Smooth muscle cell (in vitro differentiated cells): ENCODE data around the gene TMEM273. TPM values are rescaled to one million over a fixed set of nuclear protein-coding genes. Genes with fewer than 3 reads are reported as not detected.

Experiments used
- DNase-seq: peaks from one replicate; lab custom pipeline; 2025; ENCODE audit not compliant: unreplicated experiment; lab: John Stamatoyannopoulos, UW
- H2AFZ ChIP-seq: fragments of 200-600 bp; sonication (generic); 2 replicates; pipeline ENCODE4 v1.6.0; 2016; ENCODE audit warnings: antibody characterized with exemption, low read depth, mild to moderate bottlenecking
- H3F3A ChIP-seq: fragments of 200-600 bp; sonication (generic); 2 replicates; pipeline ENCODE4 v1.6.0; 2017; ENCODE audit warnings: antibody characterized with exemption, low read depth
- H3K27ac ChIP-seq: fragments of 200-600 bp; sonication (generic); 2 replicates; pipeline ENCODE4 v1.5.1; 2016; ENCODE audit warnings: low read depth, mild to moderate bottlenecking
- H3K27me3 ChIP-seq: fragments of 200-600 bp; sonication (generic); 2 replicates; pipeline ENCODE4 v1.6.1; 2016; ENCODE audit warnings: low read depth, mild to moderate bottlenecking
- H3K36me3 ChIP-seq: fragments of 200-600 bp; sonication (generic); 2 replicates; pipeline ENCODE4 v1.5.1; 2016; ENCODE audit warnings: low read depth
- H3K4me1 ChIP-seq: fragments of 200-600 bp; sonication (generic); 2 replicates; pipeline ENCODE4 v1.5.1; 2016; ENCODE audit warnings: low read depth
- H3K4me2 ChIP-seq: fragments of 200-600 bp; sonication (generic); 2 replicates; pipeline ENCODE4 v1.6.0; 2016; ENCODE audit warnings: mild to moderate bottlenecking
- H3K4me3 ChIP-seq: fragments of 200-600 bp; sonication (generic); 2 replicates; pipeline ENCODE4 v1.5.1; 2016; ENCODE audit warnings: mild to moderate bottlenecking
- H3K79me2 ChIP-seq: fragments of 200-600 bp; sonication (generic); 2 replicates; pipeline ENCODE4 v1.6.0; 2016; ENCODE audit warnings: low read depth, mild to moderate bottlenecking
- H3K9ac ChIP-seq: fragments of 200-600 bp; sonication (generic); 2 replicates; pipeline ENCODE4 v1.6.0; 2016; ENCODE audit warnings: low read depth
- H3K9me3 ChIP-seq: fragments of 200-600 bp; sonication (generic); replicated peaks from 2 replicates; pipeline ENCODE4 v1.5.1; 2016; ENCODE audit warnings: low read depth
- H4K20me1 ChIP-seq: fragments of 200-600 bp; sonication (generic); 2 replicates; pipeline ENCODE4 v1.6.0; 2016; ENCODE audit warnings: low read depth
- WGBS: methylation state at CpG from one replicate; pipeline ENCODE4 v1.1.7; 2016; ENCODE audit warnings: low lambda C conversion rate; 5-methylcytosine and 5-hydroxymethylcytosine counted together
- polyA plus RNA-seq: library from polyadenylated mRNA; unstranded; fragments of >200 nt; fragmentation: Nextera tagmentation; extraction: Ambion mirVana; gene quantifications from 2 replicates; pipeline ENCODE4 v1.2.1, GENCODE V29; 2016
- total RNA-seq: library from RNA; depleted of rRNA; stranded (reverse); fragments of >200 nt; gene quantifications from 2 replicates; pipeline ENCODE4 v1.2.3, GENCODE V29; 2014
- TF ChIP-seq, protein P1 (sequence below): fragments of 200-600 bp; sonication (generic); IDR thresholded peaks from 2 replicates; pipeline ENCODE4 v1.5.1; 2017; ENCODE audit warnings: borderline replicate concordance, mild to moderate bottlenecking, antibody characterized with exemption; ENCODE audit not compliant: insufficient read depth, poor library complexity, severe bottlenecking

Gene TMEM273
- total and polyA plus RNA-seq, 2 experiments from 2014 or later = 0.09 TPM; not detected in 1

DNA sequence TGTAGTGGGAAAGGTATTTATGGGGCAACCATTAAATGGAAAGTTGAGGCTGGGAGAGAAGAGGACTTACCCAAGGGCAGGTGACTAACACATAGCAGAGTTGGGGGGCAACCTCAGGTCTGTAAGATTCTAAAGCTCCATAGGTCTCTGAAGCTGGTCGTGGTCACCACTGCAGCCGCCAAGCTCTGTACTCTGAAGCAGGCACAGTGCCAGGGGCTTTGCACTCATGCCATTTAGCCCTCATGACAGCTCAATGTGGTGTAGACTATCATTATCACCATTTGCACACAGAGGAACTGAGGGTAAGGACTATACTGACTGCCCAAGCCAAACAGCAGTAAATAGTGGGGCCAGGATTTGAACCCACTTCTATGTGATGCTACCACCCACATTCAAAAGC is 32.5 kb upstream of the TMEM273 start:
- H3K9ac ChIP-seq = no peak overlapping the region
- TF ChIP-seq, protein P1, sequence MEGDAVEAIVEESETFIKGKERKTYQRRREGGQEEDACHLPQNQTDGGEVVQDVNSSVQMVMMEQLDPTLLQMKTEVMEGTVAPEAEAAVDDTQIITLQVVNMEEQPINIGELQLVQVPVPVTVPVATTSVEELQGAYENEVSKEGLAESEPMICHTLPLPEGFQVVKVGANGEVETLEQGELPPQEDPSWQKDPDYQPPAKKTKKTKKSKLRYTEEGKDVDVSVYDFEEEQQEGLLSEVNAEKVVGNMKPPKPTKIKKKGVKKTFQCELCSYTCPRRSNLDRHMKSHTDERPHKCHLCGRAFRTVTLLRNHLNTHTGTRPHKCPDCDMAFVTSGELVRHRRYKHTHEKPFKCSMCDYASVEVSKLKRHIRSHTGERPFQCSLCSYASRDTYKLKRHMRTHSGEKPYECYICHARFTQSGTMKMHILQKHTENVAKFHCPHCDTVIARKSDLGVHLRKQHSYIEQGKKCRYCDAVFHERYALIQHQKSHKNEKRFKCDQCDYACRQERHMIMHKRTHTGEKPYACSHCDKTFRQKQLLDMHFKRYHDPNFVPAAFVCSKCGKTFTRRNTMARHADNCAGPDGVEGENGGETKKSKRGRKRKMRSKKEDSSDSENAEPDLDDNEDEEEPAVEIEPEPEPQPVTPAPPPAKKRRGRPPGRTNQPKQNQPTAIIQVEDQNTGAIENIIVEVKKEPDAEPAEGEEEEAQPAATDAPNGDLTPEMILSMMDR = no peak
- H3F3A ChIP-seq = no peaks in the 10 kb centered on the region
- no peak for DNase-seq
- no peaks in the 10 kb centered on the region for H3K9me3 ChIP-seq
- no peaks in the 10 kb centered on the region for H3K36me3 ChIP-seq
- no peaks in the 10 kb centered on the region for H4K20me1 ChIP-seq
- WGBS = 61% methylated on average over 2 of the region's 2 CpGs
- H3K4me2 ChIP-seq = no peak overlapping the region
- no peak overlapping the region for H2AFZ ChIP-seq
- H3K4me3 ChIP-seq = no peak overlapping the region
- no peak overlapping the region for H3K27ac ChIP-seq
- H3K4me1 ChIP-seq = no peaks in the 10 kb centered on the region
- H3K27me3 ChIP-seq = peaks cover 20% of the 10 kb centered on the region
- H3K79me2 ChIP-seq = no peaks in the 10 kb centered on the region

DNA sequence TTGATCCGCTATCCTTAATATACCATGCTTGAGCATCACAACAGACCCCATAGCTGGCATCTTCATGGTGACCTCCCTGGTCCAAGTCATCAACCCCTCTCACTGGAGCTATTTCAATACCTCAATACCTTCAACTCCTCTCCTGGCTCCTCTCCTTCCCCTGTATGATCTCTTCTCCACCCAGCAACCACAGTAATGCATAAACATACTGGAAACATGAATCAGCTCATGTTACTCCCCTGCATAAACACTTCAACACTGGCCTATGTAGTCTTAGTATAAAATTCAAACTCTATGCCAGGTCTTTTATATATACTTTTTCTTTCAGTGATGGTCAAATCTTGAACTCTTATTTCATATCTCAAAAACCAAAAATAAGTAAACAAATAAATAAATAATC is 31.8 kb upstream of the TMEM273 start:
- Histone ChIP-seq H3K79me2 (no peaks in the 10 kb centered on the region), H4K20me1 (no peaks in the 10 kb centered on the region), H3K4me2 (no peak overlapping the region), H3K9ac (no peak overlapping the region), H3K9me3 (no peaks in the 10 kb centered on the region), H3K36me3 (no peaks in the 10 kb centered on the region), H3K27ac (no peak overlapping the region), H3F3A (no peaks in the 10 kb centered on the region), H3K27me3 (peaks cover 26% of the 10 kb centered on the region), H2AFZ (no peak overlapping the region), H3K4me3 (no peak overlapping the region), H3K4me1 (no peaks in the 10 kb centered on the region)
- WGBS = 100% methylated on average over 1 of the region's 1 CpG
- TF ChIP-seq, protein P1 = no peak
- no peak for DNase-seq

DNA sequence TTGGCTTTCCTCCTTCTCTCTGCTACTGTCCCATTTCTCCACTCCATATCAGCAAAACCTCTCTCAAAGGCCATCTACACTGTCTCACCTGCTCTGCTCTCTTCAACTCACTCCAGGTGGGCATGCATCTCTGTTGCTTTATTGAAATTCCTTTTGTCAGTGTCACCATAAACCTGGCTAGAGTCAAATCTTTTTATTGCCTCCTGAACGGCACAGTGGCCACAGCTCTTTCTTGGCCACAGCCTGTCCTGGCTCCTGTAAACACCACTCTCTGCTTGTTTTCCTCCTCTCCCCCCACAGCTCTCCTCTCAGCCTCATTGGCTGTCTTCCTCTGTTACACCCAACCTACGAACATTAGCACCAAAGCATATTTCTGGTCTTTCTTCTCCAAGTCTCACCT is 31.1 kb upstream of the TMEM273 start:
- Histone ChIP-seq H3K27me3 (peaks cover 34% of the 10 kb centered on the region), H3F3A (no peaks in the 10 kb centered on the region), H3K4me1 (no peaks in the 10 kb centered on the region), H3K4me3 (no peak overlapping the region), H2AFZ (no peak overlapping the region), H3K79me2 (no peaks in the 10 kb centered on the region), H3K9ac (no peak overlapping the region), H3K4me2 (no peak overlapping the region), H3K9me3 (no peaks in the 10 kb centered on the region), H3K27ac (no peak overlapping the region), H3K36me3 (no peaks in the 10 kb centered on the region), H4K20me1 (no peaks in the 10 kb centered on the region)
- TF ChIP-seq, protein P1 = no peak
- DNase-seq = no peak
- 72% methylated on average over 2 of the region's 2 CpGs for WGBS

DNA sequence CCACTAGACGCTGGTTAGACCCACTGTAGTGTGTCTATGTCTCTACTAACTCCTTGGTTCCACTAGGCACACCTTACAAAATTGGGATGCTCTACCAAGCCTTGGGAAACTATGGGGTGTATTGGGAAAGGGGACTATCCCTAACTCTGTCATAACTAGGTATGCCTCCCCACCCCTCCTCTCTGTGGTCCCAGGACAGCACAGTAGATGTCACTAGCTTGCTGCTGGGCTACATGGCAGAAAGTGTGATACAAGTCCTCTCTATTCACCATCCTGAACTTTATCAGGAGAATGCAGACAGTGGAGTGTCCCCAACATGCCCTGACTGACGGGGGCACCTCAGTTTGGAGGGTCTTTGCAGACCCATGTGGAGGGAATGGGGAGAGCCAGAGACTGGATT is 30.3 kb upstream of the TMEM273 start:
- Histone ChIP-seq H3K79me2 (no peaks in the 10 kb centered on the region), H3K4me1 (no peaks in the 10 kb centered on the region), H2AFZ (no peak overlapping the region), H3K9me3 (no peaks in the 10 kb centered on the region), H3K27me3 (peaks cover 37% of the 10 kb centered on the region), H3K4me2 (no peak overlapping the region), H3K36me3 (no peaks in the 10 kb centered on the region), H4K20me1 (no peaks in the 10 kb centered on the region), H3K4me3 (no peak overlapping the region), H3K27ac (no peak overlapping the region), H3F3A (no peaks in the 10 kb centered on the region), H3K9ac (no peak overlapping the region)
- WGBS = 77% methylated on average over 2 of the region's 2 CpGs
- TF ChIP-seq, protein P1 = no peak
- DNase-seq = no peak
